ENCODE results near the gene SGSM1.

Gene SGSM1, protein sequence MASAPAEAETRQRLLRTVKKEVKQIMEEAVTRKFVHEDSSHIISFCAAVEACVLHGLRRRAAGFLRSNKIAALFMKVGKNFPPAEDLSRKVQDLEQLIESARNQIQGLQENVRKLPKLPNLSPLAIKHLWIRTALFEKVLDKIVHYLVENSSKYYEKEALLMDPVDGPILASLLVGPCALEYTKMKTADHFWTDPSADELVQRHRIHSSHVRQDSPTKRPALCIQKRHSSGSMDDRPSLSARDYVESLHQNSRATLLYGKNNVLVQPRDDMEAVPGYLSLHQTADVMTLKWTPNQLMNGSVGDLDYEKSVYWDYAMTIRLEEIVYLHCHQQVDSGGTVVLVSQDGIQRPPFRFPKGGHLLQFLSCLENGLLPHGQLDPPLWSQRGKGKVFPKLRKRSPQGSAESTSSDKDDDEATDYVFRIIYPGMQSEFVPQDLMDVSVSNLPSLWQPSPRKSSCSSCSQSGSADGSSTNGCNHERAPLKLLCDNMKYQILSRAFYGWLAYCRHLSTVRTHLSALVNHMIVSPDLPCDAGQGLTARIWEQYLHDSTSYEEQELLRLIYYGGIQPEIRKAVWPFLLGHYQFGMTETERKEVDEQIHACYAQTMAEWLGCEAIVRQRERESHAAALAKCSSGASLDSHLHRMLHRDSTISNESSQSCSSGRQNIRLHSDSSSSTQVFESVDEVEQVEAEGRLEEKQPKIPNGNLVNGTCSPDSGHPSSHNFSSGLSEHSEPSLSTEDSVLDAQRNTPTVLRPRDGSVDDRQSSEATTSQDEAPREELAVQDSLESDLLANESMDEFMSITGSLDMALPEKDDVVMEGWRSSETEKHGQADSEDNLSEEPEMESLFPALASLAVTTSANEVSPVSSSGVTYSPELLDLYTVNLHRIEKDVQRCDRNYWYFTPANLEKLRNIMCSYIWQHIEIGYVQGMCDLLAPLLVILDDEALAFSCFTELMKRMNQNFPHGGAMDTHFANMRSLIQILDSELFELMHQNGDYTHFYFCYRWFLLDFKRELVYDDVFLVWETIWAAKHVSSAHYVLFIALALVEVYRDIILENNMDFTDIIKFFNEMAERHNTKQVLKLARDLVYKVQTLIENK

DNA sequence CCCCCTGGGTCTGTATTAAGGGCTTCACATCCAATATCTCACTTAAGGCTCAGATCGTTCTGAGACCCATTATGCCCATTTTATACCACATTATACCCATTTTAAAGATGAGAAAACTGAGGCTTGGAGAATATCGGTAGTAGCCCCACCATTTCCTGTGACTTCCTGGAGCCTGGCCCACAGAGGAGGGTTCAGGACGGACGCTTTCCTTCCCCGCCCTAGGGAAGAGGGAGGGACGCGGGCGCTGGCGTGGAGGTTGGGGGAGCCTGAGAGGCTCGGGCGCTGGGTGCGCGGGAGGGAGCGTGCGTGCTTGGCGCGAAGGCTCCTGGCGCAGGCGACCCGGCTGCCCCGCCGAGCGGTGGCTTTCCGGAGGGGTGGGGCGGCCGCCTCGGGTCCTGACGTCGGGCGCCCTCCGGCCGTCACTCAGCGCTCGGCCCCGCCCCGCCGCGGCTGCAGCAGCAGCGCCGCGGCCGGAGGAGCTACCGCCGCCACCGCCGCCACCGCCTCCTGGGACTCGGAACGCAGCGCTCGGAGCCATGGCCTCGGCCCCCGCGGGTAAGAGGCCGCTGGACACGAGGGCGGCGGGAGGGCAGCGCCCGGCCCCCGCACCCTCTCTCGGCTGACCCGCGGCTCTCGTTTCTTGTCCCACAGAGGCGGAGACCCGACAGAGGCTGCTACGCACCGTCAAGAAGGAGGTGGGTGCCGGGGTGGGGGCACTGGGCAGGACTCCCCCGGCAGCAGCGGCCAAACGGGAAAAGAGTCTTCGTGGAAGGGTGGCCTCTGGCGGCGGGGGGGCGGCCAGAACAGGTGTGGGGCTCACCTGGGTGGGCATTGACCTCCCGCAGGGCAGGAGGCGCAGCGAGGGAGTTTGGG, at the start of gene SGSM1:
SGSM1 (plus strand) TSS at position 422 of the 873 bp plus-strand sequence; CDS start at position 537, 115 bp downstream.
- peak; percentile 69 for DNase-seq
- in situ Hi-C loops (cut with HindIII; ENCODE audit: low pct_ligation_motif_present, low pct_unique_long_range_greater_than_20kb, low sequenced_read_pairs), result no loop called here

DNA sequence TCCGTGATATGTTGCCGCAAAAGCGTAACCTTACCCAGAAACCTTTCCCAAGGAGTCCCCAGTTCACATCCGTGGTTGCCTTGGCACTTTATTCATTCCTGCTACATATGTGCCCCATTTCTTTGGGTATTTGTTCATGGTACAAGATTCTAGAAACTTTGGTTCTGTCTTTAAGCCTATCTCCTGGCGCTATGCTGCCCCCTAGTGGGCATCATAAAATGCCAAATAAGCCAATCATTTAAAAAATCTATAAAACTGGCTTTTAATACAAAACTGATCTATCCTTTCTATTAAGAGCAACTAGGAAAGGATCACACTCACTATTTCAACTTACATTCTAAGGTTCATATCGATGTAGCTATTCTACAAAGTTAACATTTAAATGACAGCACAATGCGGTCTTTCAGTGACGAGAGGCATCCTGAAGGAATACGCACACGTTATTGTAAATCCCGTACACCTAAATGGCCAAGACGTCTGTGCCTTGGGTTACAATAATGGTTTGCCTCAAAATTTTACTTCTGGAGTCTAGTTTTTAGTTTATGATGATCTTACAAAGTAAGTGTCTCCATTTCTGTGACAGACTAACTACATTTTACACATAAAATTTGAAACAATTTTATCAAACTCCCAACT, 47.7 kb upstream of the SGSM1 start:
- peak; percentile 49 for DNase-seq
- in situ Hi-C loops (cut with HindIII; ENCODE audit: low pct_ligation_motif_present, low pct_unique_long_range_greater_than_20kb, low sequenced_read_pairs), result no loop called here

DNA sequence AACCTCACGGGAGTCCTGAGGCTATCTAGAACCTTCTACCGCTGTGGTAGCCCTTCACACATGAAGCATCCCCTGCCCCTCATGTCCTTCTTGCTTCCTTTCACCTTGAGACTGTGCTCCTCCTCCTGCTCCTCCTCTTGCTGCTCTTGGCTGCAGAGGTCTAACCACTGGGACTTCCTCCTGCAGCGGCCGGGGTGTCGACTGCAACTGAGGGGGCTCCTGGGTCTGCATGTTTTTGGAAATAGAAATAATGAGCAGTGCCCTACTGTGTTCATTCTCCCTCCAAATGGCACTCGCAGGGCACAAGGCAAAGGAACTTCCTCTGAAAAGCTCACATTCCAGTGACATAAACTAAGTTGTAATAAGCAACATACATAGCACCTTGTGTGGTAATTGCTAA, 46.2 kb upstream of the SGSM1 start:
- no peak for DNase-seq
- in situ Hi-C loops (cut with HindIII; ENCODE audit: low pct_ligation_motif_present, low pct_unique_long_range_greater_than_20kb, low sequenced_read_pairs), result no loop called here

DNA sequence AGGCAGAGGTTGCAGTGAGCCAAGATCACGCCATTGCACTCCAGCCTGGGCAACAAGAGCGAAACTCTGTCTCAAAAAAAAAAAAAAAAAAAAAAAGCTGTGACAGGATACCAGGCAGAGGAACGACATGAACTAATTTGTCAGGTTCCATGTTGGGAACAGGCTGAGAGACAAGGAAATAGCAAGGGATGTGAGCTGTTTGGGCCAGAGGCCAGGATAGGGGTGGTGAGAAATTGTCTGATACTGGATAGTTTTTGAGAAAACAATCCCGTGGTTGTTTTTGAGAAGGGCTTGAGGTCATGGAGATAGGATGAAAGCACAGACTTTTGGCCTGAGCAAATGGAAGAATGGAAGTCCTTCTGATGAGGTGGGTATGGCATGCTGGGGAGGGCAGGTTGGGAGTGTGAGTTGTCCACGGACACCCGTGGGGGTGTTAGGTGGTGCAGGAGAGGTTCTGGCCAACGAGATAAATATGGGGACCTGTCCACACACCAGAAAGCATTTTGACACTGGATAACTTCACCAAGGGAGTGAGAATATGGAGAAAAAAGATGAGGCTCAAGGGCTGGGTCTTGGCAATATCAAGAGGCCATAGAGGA, 45.2 kb upstream of the SGSM1 start:
- in situ Hi-C loops (cut with HindIII; ENCODE audit: low pct_ligation_motif_present, low pct_unique_long_range_greater_than_20kb, low sequenced_read_pairs), result no loop called here

DNA sequence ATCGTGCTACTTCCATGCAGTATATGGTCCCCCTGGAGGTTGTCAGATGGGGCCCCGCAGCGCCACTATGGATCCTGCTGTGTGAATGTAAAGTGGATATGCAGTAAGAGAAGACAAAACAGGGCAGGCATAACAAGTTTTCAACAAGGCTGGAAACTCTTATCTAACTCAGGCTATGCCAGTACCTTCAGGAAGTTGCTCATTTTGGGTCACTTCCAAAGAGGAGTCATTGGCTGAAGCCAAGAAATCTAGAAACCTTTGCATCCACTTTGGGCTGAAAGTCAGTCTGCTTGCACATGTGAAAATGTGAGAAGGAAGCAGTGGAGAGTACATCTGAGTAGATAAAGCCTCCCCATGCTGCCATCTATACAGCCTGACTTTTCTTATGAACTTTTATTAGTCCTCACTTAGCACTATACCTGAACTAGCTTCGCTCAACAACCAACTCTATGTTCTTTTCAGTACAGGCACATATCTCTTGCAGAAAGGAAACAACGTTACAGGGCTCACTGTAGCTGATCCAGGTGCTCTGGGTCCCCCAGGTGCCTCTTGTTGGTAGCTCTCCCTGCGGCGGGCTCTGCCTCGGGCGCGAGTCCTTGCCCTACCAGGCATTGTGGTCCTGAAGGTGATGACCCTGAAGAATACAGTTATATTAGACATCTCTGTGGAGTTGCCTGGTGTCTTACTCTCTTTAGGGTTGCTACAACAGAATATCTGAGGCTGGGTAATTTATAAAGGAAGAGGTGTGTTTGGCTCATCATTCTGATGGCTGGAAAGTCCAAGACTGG, 43.9 kb upstream of the SGSM1 start:
- DNase-seq, result no peak
- in situ Hi-C loops (cut with HindIII; ENCODE audit: low pct_ligation_motif_present, low pct_unique_long_range_greater_than_20kb, low sequenced_read_pairs), result no loop called here

More for the DNA sequence above, 45.2 kb upstream of the SGSM1 start:
- DNase-seq, result no peak

DNA sequence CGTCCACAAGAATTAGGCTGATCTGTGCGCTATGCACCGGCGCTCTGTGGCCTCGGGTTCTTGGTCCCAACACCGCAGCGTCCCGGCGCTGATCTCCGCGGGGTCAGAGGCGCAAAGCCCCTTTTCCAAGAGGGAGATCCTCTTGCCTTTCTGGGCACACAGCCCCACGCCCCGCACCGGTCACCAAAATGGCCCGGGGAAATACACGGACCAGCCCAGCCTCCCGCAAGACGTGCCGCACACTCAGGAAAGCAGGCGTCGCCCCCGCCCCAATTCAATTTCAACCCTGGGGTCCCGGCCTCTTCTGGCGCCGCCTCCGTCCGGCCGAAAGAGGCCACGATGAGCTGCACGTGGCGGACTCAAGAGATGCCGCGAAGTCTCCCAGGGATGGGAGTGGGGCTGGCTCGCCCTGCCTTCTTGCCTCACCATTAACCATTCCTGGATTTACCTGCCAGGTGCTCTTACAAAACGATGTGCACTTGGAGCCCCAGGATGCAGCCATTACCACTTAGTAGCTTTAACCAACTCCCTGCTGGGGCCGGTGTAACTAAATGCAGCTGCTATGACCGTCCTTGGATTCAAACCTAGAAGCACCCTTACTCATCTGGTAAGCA, 42.0 kb upstream of the SGSM1 start:
- no peak for DNase-seq
- in situ Hi-C loops (cut with HindIII; ENCODE audit: low pct_ligation_motif_present, low pct_unique_long_range_greater_than_20kb, low sequenced_read_pairs), result no loop called here

DNA sequence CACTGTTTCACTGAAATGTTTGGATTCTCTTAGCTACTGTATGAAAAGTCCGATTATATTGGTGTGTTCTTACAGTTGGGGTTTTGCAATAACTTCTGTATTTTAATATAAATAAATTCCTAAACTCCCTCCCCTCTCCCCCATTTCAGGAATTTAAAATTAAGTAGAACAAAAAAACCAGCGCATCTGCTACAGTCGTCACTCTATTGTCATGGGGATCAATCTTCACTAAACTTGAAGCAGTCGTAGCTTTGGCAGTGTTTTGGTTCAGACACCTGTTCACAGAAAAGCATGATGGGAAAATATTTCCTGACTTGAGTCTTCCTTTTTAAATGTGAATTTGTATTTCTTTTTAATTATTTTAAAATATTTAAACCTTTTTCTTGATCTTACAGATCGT, 40.8 kb upstream of the SGSM1 start:
- in situ Hi-C loops (cut with HindIII; ENCODE audit: low pct_ligation_motif_present, low pct_unique_long_range_greater_than_20kb, low sequenced_read_pairs), result no loop called here
- DNase-seq, result no peak

DNA sequence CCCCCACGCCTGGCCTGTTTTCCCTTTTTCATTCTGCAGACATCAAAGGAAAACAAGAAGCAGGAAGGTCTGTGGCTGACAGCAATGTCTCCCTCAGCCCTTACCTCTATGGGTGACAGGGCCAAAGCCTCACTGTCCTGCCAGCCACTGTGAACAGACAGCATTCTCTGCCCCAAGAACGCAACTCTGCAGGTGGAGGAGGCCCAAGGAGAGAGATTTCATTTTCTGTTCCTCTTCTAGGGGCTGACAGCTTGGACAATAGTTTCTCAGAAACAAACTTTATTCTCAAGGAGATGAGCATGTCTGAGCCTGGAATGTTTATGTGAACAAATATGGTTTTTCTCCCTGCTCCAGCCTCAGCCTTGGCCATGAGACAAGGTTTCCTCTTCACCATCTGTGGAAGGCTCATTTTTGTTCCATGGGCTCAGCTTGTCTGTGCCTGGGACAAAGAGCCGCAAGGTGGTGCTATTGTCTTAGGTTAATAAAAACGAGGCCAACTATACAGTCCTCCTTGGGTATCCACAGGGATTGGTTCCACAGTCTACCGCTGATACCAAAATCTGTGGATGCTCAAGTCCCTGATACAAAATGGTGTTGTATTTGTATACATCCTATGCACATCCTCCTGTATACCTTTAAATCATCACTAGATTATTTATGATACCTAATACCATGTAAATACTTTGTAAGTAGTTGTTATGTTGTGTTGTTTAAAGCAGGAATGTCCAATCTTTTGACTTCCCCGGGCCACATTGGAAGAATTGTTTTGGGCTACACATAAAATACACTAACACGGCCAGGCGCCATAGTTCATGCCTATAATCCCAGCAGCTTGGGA, 37.3 kb upstream of the SGSM1 start:
- in situ Hi-C loops (cut with HindIII; ENCODE audit: low pct_ligation_motif_present, low pct_unique_long_range_greater_than_20kb, low sequenced_read_pairs), result no loop called here
- DNase-seq, result peak; percentile 22

DNA sequence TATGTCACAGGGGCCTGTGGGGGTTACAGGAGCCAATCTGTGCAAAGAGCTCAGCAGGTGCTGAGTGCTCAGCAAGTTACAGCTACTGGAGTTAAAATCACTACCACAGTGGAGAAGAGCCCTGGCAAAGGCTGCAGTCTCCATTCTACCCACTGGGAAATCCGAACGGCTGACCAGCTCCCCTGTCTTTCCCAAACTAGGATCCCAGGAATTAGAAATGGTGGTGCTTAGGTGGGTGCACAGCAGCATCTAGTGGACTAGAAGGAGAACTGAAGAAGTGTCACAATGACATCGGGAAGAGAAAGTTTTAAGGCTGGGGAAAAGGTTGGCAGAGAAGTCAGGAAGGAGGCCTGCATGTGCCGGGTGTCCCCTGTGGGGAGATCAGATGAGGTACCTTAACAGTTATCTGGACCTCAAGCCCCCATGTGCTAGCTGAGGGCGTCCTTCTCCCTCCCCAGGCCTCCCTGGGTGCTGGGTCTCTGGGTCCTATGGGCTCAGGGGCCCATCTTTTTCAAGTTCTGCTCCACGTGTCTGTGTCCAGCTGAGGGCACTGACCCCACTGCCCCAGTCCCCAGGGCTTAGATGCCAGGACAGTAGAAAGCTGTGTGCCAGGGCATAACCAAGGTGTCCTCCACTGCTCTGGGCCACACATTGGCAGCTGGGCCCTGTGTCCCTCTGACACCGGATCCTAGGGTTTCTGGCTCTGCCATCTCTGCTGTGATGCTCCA, 33.4 kb upstream of the SGSM1 start:
- in situ Hi-C loops (cut with HindIII; ENCODE audit: low pct_ligation_motif_present, low pct_unique_long_range_greater_than_20kb, low sequenced_read_pairs), result no loop called here
- DNase-seq, result peak; percentile 63

DNA sequence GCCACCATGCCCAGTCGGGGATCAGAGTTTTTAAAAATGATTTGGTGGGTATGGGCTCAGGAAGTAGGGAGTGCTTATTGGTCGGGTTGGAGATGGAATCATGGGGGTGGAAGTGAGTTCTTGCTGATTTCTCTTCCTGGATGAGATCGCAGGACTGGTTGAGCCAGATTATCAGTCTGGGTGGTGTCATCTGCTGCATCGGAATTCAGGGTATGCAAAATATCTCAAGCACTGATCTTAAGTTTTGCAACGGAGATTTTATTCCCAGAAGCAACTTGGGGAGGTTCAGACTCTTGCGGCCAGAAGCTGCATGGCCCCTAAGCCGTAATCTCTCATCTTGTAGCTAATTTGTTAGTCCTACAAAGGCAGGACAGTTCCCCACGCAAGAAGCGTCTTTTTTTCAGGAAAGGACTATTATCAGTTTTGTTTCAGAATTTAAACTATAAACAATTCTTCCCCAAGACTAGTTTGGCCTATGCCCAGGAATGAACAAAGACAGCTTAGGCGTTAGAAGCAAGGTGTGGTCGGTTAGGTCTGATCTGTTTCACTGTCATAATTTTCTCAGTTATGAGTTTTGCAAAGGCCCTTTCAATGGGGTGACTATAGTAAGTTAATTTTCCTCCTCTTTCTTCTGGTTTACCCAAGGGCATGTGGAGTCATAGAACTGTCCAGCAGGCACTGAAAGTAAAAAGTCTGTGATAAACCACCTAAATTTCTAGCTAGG, 30.1 kb upstream of the SGSM1 start:
- no peak for DNase-seq
- in situ Hi-C loops (cut with HindIII; ENCODE audit: low pct_ligation_motif_present, low pct_unique_long_range_greater_than_20kb, low sequenced_read_pairs), result no loop called here

DNA sequence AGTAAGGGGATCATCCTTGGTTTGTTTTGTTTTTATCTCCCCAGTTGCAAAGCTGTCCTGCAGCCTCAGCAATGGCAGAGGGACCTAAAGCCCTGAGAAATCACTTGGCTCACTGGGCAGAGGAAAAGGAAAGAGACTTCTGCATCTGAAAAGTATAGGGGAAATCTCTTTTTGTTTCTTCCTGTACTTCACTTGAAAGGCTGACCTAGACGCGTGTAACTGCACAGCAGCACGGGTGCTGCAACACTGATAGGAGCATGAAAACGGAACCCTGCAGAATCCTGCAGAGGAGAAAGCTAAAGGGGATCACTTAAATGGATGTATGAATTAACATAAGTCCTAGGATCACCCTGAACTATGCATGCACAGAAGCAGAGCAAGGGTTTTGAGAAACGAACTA, 29.5 kb upstream of the SGSM1 start:
- in situ Hi-C loops (cut with HindIII; ENCODE audit: low pct_ligation_motif_present, low pct_unique_long_range_greater_than_20kb, low sequenced_read_pairs), result no loop called here
- no peak for DNase-seq

DNA sequence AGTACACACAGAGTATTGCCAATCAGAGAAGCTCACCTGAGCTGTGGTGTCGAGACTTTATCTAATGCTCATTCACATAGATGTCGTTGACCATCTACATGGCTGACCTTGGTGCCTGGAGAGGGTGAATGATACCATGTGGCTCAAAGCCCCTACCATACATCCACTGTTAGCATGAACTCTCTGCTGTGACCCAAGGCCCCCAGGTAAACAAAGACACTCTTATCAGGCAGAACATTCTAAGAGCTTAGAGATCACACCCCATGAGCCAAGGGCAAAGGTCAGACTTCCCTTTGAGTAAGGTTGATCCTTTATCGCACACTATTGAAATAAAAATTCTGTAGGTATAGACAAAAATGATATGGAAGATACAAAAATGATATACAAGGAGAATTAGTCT, 16.5 kb upstream of the SGSM1 start:
- no peak for DNase-seq
- in situ Hi-C loops (cut with HindIII; ENCODE audit: low pct_ligation_motif_present, low pct_unique_long_range_greater_than_20kb, low sequenced_read_pairs), result no loop called here

DNA sequence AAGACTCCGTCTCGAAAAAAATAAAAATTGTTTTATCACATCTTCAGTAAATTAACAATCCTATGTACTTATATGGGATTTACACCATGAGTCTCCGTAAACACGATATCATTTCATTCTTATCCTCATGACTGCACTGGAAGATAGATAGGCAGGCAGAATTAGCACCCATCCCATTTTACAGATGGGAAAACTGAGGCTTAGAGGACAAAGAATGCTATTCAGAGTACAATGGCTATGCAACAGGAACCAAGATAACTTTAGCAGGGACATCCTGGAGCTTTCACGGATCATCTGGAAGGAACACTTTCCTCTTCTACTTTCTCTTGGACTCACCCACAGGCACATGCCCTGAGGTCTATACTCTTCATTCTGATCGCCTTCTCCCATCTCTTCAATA, 14.6 kb upstream of the SGSM1 start:
- in situ Hi-C loops (cut with HindIII; ENCODE audit: low pct_ligation_motif_present, low pct_unique_long_range_greater_than_20kb, low sequenced_read_pairs), result no loop called here
- no peak for DNase-seq

DNA sequence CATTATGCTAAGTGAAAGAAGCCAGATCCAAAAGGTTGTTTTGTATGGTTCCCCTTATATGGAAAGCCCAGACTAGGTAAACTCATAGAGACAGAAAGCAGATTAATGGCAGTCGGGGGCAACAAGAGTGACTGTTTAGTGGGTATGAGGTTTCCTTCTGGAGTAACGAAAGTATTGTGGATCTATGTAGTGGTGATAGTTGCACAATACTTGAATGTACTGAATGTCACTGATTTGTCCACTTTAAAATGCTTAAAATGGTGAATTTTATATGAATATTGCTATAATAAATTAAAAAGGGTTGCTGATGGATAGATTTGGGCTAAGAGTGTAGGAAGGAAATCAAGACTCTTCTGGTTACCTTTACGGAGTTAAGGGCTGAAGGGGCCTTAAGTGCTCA, 10.0 kb upstream of the SGSM1 start:
- in situ Hi-C loops (cut with HindIII; ENCODE audit: low pct_ligation_motif_present, low pct_unique_long_range_greater_than_20kb, low sequenced_read_pairs), result no loop called here
- no peak for DNase-seq

DNA sequence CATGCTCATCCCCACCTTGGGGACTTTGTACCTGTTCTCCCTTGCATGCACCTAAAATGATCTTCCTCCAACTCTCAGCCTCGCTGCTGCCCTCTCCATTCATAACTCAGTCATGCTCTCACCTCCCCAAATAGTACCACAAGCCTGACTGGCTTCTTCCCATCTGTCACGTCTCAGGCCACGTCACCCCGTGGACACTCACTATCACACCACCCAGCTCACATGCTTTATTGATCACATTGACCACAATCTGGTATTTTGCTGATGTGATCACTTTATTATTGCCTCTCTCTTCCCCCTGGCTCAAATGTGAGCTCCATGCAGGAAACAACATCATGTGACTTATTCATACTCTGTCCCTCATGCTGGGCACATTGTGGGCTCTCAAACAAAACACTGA, 9.2 kb upstream of the SGSM1 start:
- in situ Hi-C loops (cut with HindIII; ENCODE audit: low pct_ligation_motif_present, low pct_unique_long_range_greater_than_20kb, low sequenced_read_pairs), result no loop called here
- DNase-seq, result no peak

All from ACHN (cell line).